Hepatocyte (in vitro differentiated cells): ENCODE results near the gene FLAD1. TPM values are rescaled to one million over a fixed set of nuclear protein-coding genes. Genes with fewer than 3 reads are reported as not detected.

Source experiments
- DNase-seq: peaks from one replicate; pipeline ENCODE4 v3.0.0-alpha.2; 2016; ENCODE audit warnings: low spot score
- H2AFZ ChIP-seq: fragments of 200-600 bp; sonication (generic); 2 replicates; pipeline ENCODE4 v1.6.0; 2016; ENCODE audit warnings: antibody characterized with exemption, mild to moderate bottlenecking
- H3K27ac ChIP-seq: fragments of 200-600 bp; sonication (generic); 2 replicates; pipeline ENCODE4 v1.5.1; 2016; ENCODE audit warnings: mild to moderate bottlenecking
- H3K27me3 ChIP-seq: fragments of 200-600 bp; sonication (generic); 2 replicates; pipeline ENCODE4 v1.6.1; 2016
- H3K36me3 ChIP-seq: fragments of 200-600 bp; sonication (generic); replicated peaks from 2 replicates; pipeline ENCODE4 v1.5.1; 2016; ENCODE audit warnings: low read depth; ENCODE audit not compliant: insufficient read depth
- H3K4me1 ChIP-seq: fragments of 200-600 bp; sonication (generic); 2 replicates; pipeline ENCODE4 v1.5.1; 2016; ENCODE audit warnings: mild to moderate bottlenecking, moderate library complexity; ENCODE audit not compliant: insufficient read depth
- H3K4me2 ChIP-seq: fragments of 200-600 bp; sonication (generic); 2 replicates; pipeline ENCODE4 v1.6.0; 2016
- H3K4me3 ChIP-seq: fragments of 200-600 bp; sonication (generic); 2 replicates; pipeline ENCODE4 v1.5.1; 2016; ENCODE audit warnings: mild to moderate bottlenecking
- H3K79me2 ChIP-seq: fragments of 200-600 bp; sonication (generic); 2 replicates; pipeline ENCODE4 v1.6.0; 2017; ENCODE audit warnings: mild to moderate bottlenecking
- H3K9me2 ChIP-seq: fragments of 200-600 bp; sonication (generic); replicated peaks from 2 replicates; pipeline ENCODE4 v1.6.0; 2017; ENCODE audit warnings: mild to moderate bottlenecking; ENCODE audit not compliant: insufficient read depth
- H3K9me3 ChIP-seq: fragments of 200-600 bp; sonication (generic); 2 replicates; pipeline ENCODE4 v1.5.1; 2016; ENCODE audit warnings: low read depth, mild to moderate bottlenecking
- H4K20me1 ChIP-seq: fragments of 200-600 bp; sonication (generic); 2 replicates; pipeline ENCODE4 v1.6.0; 2016; ENCODE audit warnings: mild to moderate bottlenecking; ENCODE audit not compliant: insufficient read depth, poor library complexity, severe bottlenecking
- CTCF ChIP-seq: fragments of 200-600 bp; sonication (generic); IDR thresholded peaks from 2 replicates; pipeline ENCODE4 v1.5.1; 2016; ENCODE audit warnings: antibody characterized with exemption, mild to moderate bottlenecking; ENCODE audit not compliant: poor library complexity
- EZH2 ChIP-seq: fragments of 200-600 bp; sonication (generic); IDR thresholded peaks from 2 replicates; pipeline ENCODE4 v1.6.1; 2016; ENCODE audit warnings: antibody characterized with exemption, mild to moderate bottlenecking, borderline replicate concordance
- EZH2phosphoT487 ChIP-seq: fragments of 200-600 bp; sonication (generic); IDR thresholded peaks from one replicate; pipeline ENCODE4 v1.6.1; 2018; ENCODE audit warnings: antibody characterized with exemption, mild to moderate bottlenecking, low read depth, moderate library complexity; ENCODE audit not compliant: unreplicated experiment, severe bottlenecking
- WGBS: methylation state at CpG from one replicate; pipeline ENCODE4 v1.1.6; 2016; ENCODE audit warnings: low lambda C conversion rate; ENCODE audit errors: missing lambda C conversion rate; 5-methylcytosine and 5-hydroxymethylcytosine counted together
- polyA plus RNA-seq: library from polyadenylated mRNA; unstranded; fragments of >200 nt; fragmentation: Nextera tagmentation; extraction: Ambion mirVana; gene quantifications from 2 replicates; pipeline ENCODE4 v1.2.1, GENCODE V29; 2016
- total RNA-seq: library from RNA; depleted of rRNA; stranded (reverse); fragments of >200 nt; gene quantifications from 2 replicates; pipeline ENCODE4 v1.2.3, GENCODE V29; 2014

FLAD1 gene
- total and polyA plus RNA-seq, 2 experiments from 2014 or later, result 25.6 to 45.1 TPM

- no peak overlapping the region for H3K4me3 ChIP-seq
- H3K9me2 ChIP-seq, result no peaks in the 10 kb centered on the region
- H3K4me2 ChIP-seq, result no peak overlapping the region
- DNase-seq, result no peak
- H3K27ac ChIP-seq, result no peak overlapping the region
- no peak overlapping the region for H2AFZ ChIP-seq
- no peaks in the 10 kb centered on the region for H3K79me2 ChIP-seq
- WGBS, result 86% methylated on average over 14 of the region's 14 CpGs
- H4K20me1 ChIP-seq, result no peaks in the 10 kb centered on the region
- no peaks in the 10 kb centered on the region for H3K9me3 ChIP-seq
- no peak for TF ChIP-seq CTCF
- TF ChIP-seq EZH2phosphoT487, result no peak
- TF ChIP-seq EZH2, result no peak
- H3K4me1 ChIP-seq, result no peaks in the 10 kb centered on the region
- no peaks in the 10 kb centered on the region for H3K36me3 ChIP-seq
- no peaks in the 10 kb centered on the region for H3K27me3 ChIP-seq
These were observed 9.8 kb downstream of the FLAD1 start for GRCh38 chr1:154992721-154993571.

GRCh38 chr1:154993572-154994268 is 10.6 kb downstream of the FLAD1 start, which contains the start of gene LENEP:
Gene LENEP (plus strand): TSS chr1:154993586. CDS start chr1:154993608, 22 bp downstream.
- 83% methylated on average over 8 of the region's 8 CpGs for WGBS
- Histone ChIP-seq H3K4me1 (peaks cover 2% of the 10 kb centered on the region), H3K4me3 (no peak within 1 kb of the TSS), H3K79me2 (peaks cover under 1% of the 10 kb centered on the region), H4K20me1 (no peaks in the 10 kb centered on the region), H3K27me3 (no peaks in the 10 kb centered on the region), H3K9me2 (no peaks in the 10 kb centered on the region), H3K36me3 (no peaks in the 10 kb centered on the region), H3K27ac (no peak within 1 kb of the TSS), H2AFZ (no peak within 1 kb of the TSS), H3K9me3 (no peaks in the 10 kb centered on the region), H3K4me2 (no peak within 1 kb of the TSS)
- no peak for DNase-seq
- no peak for TF ChIP-seq CTCF
- no peak for TF ChIP-seq EZH2phosphoT487
- no peak for TF ChIP-seq EZH2

DNA sequence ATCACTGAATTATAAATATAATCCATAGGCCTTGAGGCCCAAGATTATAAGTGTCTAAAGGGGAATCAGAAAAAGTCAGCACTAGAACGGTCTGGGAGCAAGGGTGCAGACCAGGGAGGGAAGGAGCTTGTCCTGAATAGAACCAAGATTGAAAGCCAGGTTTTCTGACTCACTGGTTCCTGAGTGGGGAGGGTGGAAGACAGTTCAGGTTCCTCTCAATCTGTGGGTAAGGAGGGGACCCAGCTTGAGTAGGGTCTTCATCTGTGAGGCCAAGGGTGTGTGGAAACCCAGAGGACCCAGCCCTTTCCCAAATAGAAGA is 11.1 kb downstream of the FLAD1 start:
- Histone ChIP-seq H3K36me3 (no peaks in the 10 kb centered on the region), H3K27ac (no peak overlapping the region), H3K4me3 (no peak overlapping the region), H4K20me1 (no peaks in the 10 kb centered on the region), H3K9me2 (no peaks in the 10 kb centered on the region), H3K9me3 (no peaks in the 10 kb centered on the region), H3K4me2 (no peak overlapping the region), H3K79me2 (peaks cover 3% of the 10 kb centered on the region), H3K27me3 (no peaks in the 10 kb centered on the region), H3K4me1 (peaks cover 5% of the 10 kb centered on the region), H2AFZ (no peak overlapping the region)
- no peak for DNase-seq
- 100% methylated on average over 1 of the region's 1 CpG for WGBS
- TF ChIP-seq EZH2 (no peak), CTCF (no peak), EZH2phosphoT487 (no peak)
